ENCODE measurements around the gene SUCLG2.

SUCLG2 gene

GRCh38 chr3:67400476-67400875 lies 253.9 kb downstream of the SUCLG2 start:
- TF ChIP-seq ZNF8 (CRISPR knock-in tag; IDR thresholded peaks at IDR 0.05) = no peak
- TF ChIP-seq ZFP3 (CRISPR knock-in tag; IDR thresholded peaks at IDR 0.05) = no peak
- TF ChIP-seq, protein P1, sequence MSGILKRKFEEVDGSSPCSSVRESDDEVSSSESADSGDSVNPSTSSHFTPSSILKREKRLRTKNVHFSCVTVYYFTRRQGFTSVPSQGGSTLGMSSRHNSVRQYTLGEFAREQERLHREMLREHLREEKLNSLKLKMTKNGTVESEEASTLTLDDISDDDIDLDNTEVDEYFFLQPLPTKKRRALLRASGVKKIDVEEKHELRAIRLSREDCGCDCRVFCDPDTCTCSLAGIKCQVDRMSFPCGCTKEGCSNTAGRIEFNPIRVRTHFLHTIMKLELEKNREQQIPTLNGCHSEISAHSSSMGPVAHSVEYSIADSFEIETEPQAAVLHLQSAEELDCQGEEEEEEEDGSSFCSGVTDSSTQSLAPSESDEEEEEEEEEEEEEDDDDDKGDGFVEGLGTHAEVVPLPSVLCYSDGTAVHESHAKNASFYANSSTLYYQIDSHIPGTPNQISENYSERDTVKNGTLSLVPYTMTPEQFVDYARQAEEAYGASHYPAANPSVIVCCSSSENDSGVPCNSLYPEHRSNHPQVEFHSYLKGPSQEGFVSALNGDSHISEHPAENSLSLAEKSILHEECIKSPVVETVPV (CRISPR knock-in tag; IDR thresholded peaks at IDR 0.05) = no peak
- ATAC-seq = no peak

DNA sequence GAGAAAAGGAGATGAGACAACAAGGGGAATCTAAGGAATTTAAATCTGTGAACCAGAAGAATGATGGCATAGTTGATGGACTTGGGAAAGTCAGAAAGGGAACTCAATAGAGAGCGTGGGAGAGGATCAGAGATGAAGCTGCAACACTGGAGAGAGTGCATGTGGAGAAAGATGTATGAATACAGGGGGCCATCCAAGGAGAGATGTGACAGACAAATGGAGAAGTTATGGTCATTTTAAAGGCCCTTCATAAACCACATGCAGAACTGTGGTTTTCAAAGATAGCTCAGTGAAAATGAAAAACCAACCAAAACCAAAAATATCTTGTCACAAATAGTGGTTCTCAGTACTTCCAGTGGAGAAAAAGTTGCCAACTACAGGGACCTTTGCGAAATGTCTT lies 265.2 kb downstream of the SUCLG2 start:
- ATAC-seq = no peak
- no peak for TF ChIP-seq POU6F1 (CRISPR knock-in tag; IDR thresholded peaks at IDR 0.05; ENCODE audit: borderline replicate concordance, low read depth)
- TF ChIP-seq ZNF70 (CRISPR knock-in tag; IDR thresholded peaks at IDR 0.05) = no peak
- TF ChIP-seq ZNF565 (CRISPR knock-in tag; conservative IDR thresholded peaks at IDR 0.05; ENCODE audit: low read depth) = no peak
- TF ChIP-seq SNAI2 (CRISPR knock-in tag; IDR thresholded peaks at IDR 0.05) = no peak

DNA sequence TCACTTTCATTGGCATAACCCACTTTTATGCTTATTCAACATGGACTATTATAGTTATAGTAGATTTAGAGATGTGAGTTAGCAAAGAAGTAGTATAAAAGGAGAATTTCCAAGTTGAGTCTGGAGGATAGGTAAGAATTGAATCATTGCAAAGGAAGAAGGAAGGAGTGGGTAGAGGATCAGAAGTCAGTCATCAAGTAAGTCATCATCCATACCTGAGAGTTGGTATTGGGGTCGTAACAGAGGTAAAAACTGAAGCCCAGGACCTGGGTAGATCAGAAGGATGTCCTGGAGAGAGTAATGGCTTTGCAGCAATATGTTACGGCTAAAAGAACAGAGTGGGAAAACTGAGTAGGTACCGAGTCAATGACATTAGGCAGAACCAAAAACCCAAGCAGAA lies 265.7 kb downstream of the SUCLG2 start:
- TF ChIP-seq CSDC2 (CRISPR knock-in tag; IDR thresholded peaks at IDR 0.05) = no peak
- TF ChIP-seq ARNTL (CRISPR knock-in tag; IDR thresholded peaks at IDR 0.05; ENCODE audit: borderline replicate concordance, low read depth) = no peak
- TF ChIP-seq ZC3H10 (CRISPR knock-in tag; IDR thresholded peaks at IDR 0.05) = no peak
- TF ChIP-seq OSR1 (CRISPR knock-in tag; IDR thresholded peaks at IDR 0.05) = no peak
- no peak for TF ChIP-seq TCF4 (CRISPR knock-in tag; IDR thresholded peaks at IDR 0.05; ENCODE audit: borderline replicate concordance)
- TF ChIP-seq ZNF565 (CRISPR knock-in tag; conservative IDR thresholded peaks at IDR 0.05; ENCODE audit: low read depth) = no peak
- TF ChIP-seq BACH2 (CRISPR knock-in tag; IDR thresholded peaks at IDR 0.05; ENCODE audit: borderline replicate concordance) = no peak
- TF ChIP-seq, protein P1 (CRISPR knock-in tag; IDR thresholded peaks at IDR 0.05) = no peak
- TF ChIP-seq ZFP3 (CRISPR knock-in tag; IDR thresholded peaks at IDR 0.05) = no peak
- TF ChIP-seq POU6F1 (CRISPR knock-in tag; IDR thresholded peaks at IDR 0.05; ENCODE audit: borderline replicate concordance, low read depth) = no peak
- TF ChIP-seq PPARA (CRISPR knock-in tag; IDR thresholded peaks at IDR 0.05; ENCODE audit: borderline replicate concordance) = no peak
- no peak for TF ChIP-seq RARB (CRISPR knock-in tag; IDR thresholded peaks at IDR 0.05)
- no peak for TF ChIP-seq ISL1 (CRISPR knock-in tag; IDR thresholded peaks at IDR 0.05)
- TF ChIP-seq SNAI2 (CRISPR knock-in tag; IDR thresholded peaks at IDR 0.05) = no peak
- no peak for TF ChIP-seq GLIS3 (CRISPR knock-in tag; IDR thresholded peaks at IDR 0.05)
- TF ChIP-seq ZNF8 (CRISPR knock-in tag; IDR thresholded peaks at IDR 0.05) = no peak
- no peak for TF ChIP-seq ZFP30 (CRISPR knock-in tag; IDR thresholded peaks at IDR 0.05)
- TF ChIP-seq PATZ1 (CRISPR knock-in tag; IDR thresholded peaks at IDR 0.05; ENCODE audit: borderline replicate concordance) = no peak
- no peak for TF ChIP-seq TOX (CRISPR knock-in tag; IDR thresholded peaks at IDR 0.05; ENCODE audit: borderline replicate concordance)
- TF ChIP-seq TSHZ2 (CRISPR knock-in tag; IDR thresholded peaks at IDR 0.05) = no peak
- ATAC-seq = no peak

All from SK-N-SH treated with all-trans-retinoic acid at 6 μM for 48 hours (cell line).